HepG2 (cell line): ENCODE results near the gene PEX3. TPM values are rescaled to one million over a fixed set of nuclear protein-coding genes. Genes with fewer than 3 reads are reported as not detected.
A peak's percentile ranks its signal among the peaks of the same experiment; 100 is the strongest.

Experiments used
- CBX5 ChIP-seq: sonication (generic); formaldehyde crosslinking; IDR thresholded peaks from 2 replicates; pipeline ENCODE4 v1.4.0; 2020; ENCODE audit warnings: missing genetic modification reagents, borderline replicate concordance
- FOXA3 ChIP-seq: IDR thresholded peaks from 2 replicates; pipeline ENCODE4 v1.6.1; 2016; ENCODE audit warnings: missing genetic modification reagents, missing compliant biosample characterization
- FOXP1 ChIP-seq, 2 experiments: fragments of 450-650 bp in 1 of 2; IDR thresholded peaks; 2 replicates each; pipeline ENCODE4 v1.6.1; 2017 to 2018; ENCODE audit warnings: antibody characterized with exemption in 1 of 2
- HNF1B ChIP-seq: sonication (generic); formaldehyde crosslinking; IDR thresholded peaks from 2 replicates; pipeline ENCODE4 v1.5.1; 2020; ENCODE audit warnings: mild to moderate bottlenecking, moderate library complexity, missing genetic modification reagents
- HOXA9 ChIP-seq: sonication (generic); formaldehyde crosslinking; IDR thresholded peaks from 2 replicates; pipeline ENCODE4 v1.8.1; 2022; ENCODE audit warnings: missing genetic modification reagents, mild to moderate bottlenecking, moderate library complexity, borderline replicate concordance
- IRF2 ChIP-seq: IDR thresholded peaks from 2 replicates; pipeline ENCODE4 v1.6.1; 2018; ENCODE audit warnings: missing genetic modification reagents, missing compliant biosample characterization
- MLX ChIP-seq: IDR thresholded peaks from 2 replicates; pipeline ENCODE4 v1.6.1; 2016
- NFE2 ChIP-seq: sonication (generic); formaldehyde crosslinking; IDR thresholded peaks from 2 replicates; pipeline ENCODE4 v1.4.0; 2020; ENCODE audit warnings: missing genetic modification reagents
- NR2C2 ChIP-seq: sonication (generic); formaldehyde crosslinking; IDR thresholded peaks from 2 replicates; pipeline ENCODE4 v1.4.0; 2020; ENCODE audit warnings: missing genetic modification reagents, mild to moderate bottlenecking, moderate library complexity, borderline replicate concordance
- RBM39 ChIP-seq: fragments of 200-400 bp; formaldehyde crosslinking; IDR thresholded peaks from one replicate; pipeline ENCODE4 v1.6.1; 2018; ENCODE audit warnings: antibody characterized with exemption, mild to moderate bottlenecking, low read depth, low read length; ENCODE audit not compliant: poor library complexity, severe bottlenecking
- SIX4 ChIP-seq: sonication (generic); formaldehyde crosslinking; IDR thresholded peaks from 2 replicates; pipeline ENCODE4 v1.4.0; 2020; ENCODE audit warnings: missing genetic modification reagents
- SKI ChIP-seq: fragments of 450-650 bp; IDR thresholded peaks from one replicate; pipeline ENCODE4 v1.6.1; 2018; ENCODE audit warnings: mild to moderate bottlenecking; ENCODE audit not compliant: partially characterized antibody
- SRSF1 ChIP-seq: fragments of 200-400 bp; formaldehyde crosslinking; optimal IDR thresholded peaks from 2 replicates; pipeline ENCODE3; 2017; ENCODE audit warnings: mild to moderate bottlenecking, low read depth, low read length, moderate library complexity
- TRAFD1 ChIP-seq: sonication (generic); formaldehyde crosslinking; IDR thresholded peaks from 2 replicates; pipeline ENCODE4 v1.5.1; 2020; ENCODE audit warnings: missing genetic modification reagents, mild to moderate bottlenecking, borderline replicate concordance
- ZC3H13 ChIP-seq: sonication (generic); formaldehyde crosslinking; IDR thresholded peaks from 2 replicates; pipeline ENCODE4 v1.8.1; 2023; ENCODE audit warnings: mild to moderate bottlenecking, missing genetic modification reagents, moderate library complexity
- ZFP1 ChIP-seq: IDR thresholded peaks from 2 replicates; pipeline ENCODE4 v1.6.1; 2016
- ZMAT5 ChIP-seq: sonication (generic); formaldehyde crosslinking; IDR thresholded peaks from 2 replicates; pipeline ENCODE4 v1.5.0; 2020; ENCODE audit warnings: mild to moderate bottlenecking, low read depth, missing genetic modification reagents, borderline replicate concordance
- ZNF234 ChIP-seq: sonication (generic); formaldehyde crosslinking; conservative IDR thresholded peaks from 2 replicates; pipeline ENCODE4 v1.5.1; 2020; ENCODE audit warnings: mild to moderate bottlenecking, missing genetic modification reagents
- ZNF292 ChIP-seq: sonication (generic); formaldehyde crosslinking; IDR thresholded peaks from 2 replicates; pipeline ENCODE4 v1.8.1; 2022; ENCODE audit warnings: mild to moderate bottlenecking, low read depth, missing genetic modification reagents, borderline replicate concordance
- ZNF317 ChIP-seq: sonication (generic); formaldehyde crosslinking; IDR thresholded peaks from 2 replicates; pipeline ENCODE4 v1.5.0; 2020; ENCODE audit warnings: mild to moderate bottlenecking, missing genetic modification reagents
- ZNF503 ChIP-seq: sonication (generic); formaldehyde crosslinking; IDR thresholded peaks from 2 replicates; pipeline ENCODE4 v1.4.0; 2020; ENCODE audit warnings: missing genetic modification reagents
- ZNF569 ChIP-seq: sonication (generic); formaldehyde crosslinking; IDR thresholded peaks from 2 replicates; pipeline ENCODE4 v1.5.0; 2020; ENCODE audit warnings: mild to moderate bottlenecking, missing genetic modification reagents, moderate library complexity, borderline replicate concordance
- ZSCAN22 ChIP-seq: sonication (generic); formaldehyde crosslinking; IDR thresholded peaks from 2 replicates; pipeline ENCODE4 v1.4.0; 2020; ENCODE audit warnings: mild to moderate bottlenecking, missing genetic modification reagents
- ZSCAN25 ChIP-seq: sonication (generic); formaldehyde crosslinking; IDR thresholded peaks from 2 replicates; pipeline ENCODE4 v1.8.0; 2022; ENCODE audit warnings: mild to moderate bottlenecking, missing genetic modification reagents
- polyA plus RNA-seq, 8 experiments: library from polyadenylated mRNA; depleted of rRNA in 3 of 8; stranded (reverse) in 7 of 8; unstranded in 1 of 8; fragments of >200 nt; fragmentation: Illumina TruSeq in 4 of 8; extraction: Trizol in 4 of 8; gene quantifications; 2 replicates each; pipeline versions ENCODE4 v1.2.1 to v1.2.3, GENCODE V29; 2011 to 2016; ENCODE audit warnings: low read depth in 4 of 8, missing spikeins in 1 of 8, mixed read lengths in 1 of 8; ENCODE audit not compliant: insufficient read depth in 1 of 8
- total RNA-seq, 5 experiments: library from RNA; depleted of rRNA; stranded (reverse); fragments of >200 nt; fragmentation: Illumina TruSeq; extraction: Trizol; gene quantifications; 2 replicates each; pipeline ENCODE4 v1.2.3, GENCODE V29; 2016; ENCODE audit warnings: low read depth in 1 of 5

The PEX3 gene
- total and polyA plus RNA-seq, 2 of the 13 experiments (the other 11 are each of a cell fraction or from before 2014, with no cell fraction given), result 30.9 to 40.8 TPM

GRCh38 chr6:143432588-143432987 lies 18.0 kb upstream of the PEX3 start (continued):
- TF ChIP-seq MLX (CRISPR knock-in tag) (0 out of 2 replicates have a peak, but pooled peaks have one; percentile 47), ZSCAN22 (CRISPR knock-in tag) (no peak), ZNF292 (CRISPR knock-in tag) (no peak), CBX5 (no peak), SKI (no peak), NR2C2 (CRISPR knock-in tag) (0 out of 2 replicates have a peak, but pooled peaks have one; percentile 22), TRAFD1 (CRISPR knock-in tag) (no peak), SRSF1 (no peak), SIX4 (CRISPR knock-in tag) (peak; percentile 91), ZNF503 (CRISPR knock-in tag) (peak; percentile 57; the same call in 1 of the 2 replicates), FOXA3 (peak; percentile 83), ZNF569 (no peak), IRF2 (0 out of 2 replicates have a peak, but pooled peaks have one; percentile 33), ZNF317 (CRISPR knock-in tag) (no peak), HOXA9 (CRISPR knock-in tag) (no peak), FOXP1 (IDR thresholded peaks at IDR 0.05) (no peak), FOXP1 (CRISPR knock-in tag; IDR thresholded peaks at IDR 0.05) (peak; percentile 32; the same call in 1 of the 2 replicates), HNF1B (CRISPR knock-in tag) (no peak), ZFP1 (CRISPR knock-in tag) (no peak), ZNF234 (CRISPR knock-in tag) (no peak), NFE2 (CRISPR knock-in tag) (no peak), ZMAT5 (CRISPR knock-in tag) (no peak), ZC3H13 (CRISPR knock-in tag) (no peak), RBM39 (no peak), ZSCAN25 (no peak)
